Forelimb muscle (tissue), 1 donor: ENCODE results near the gene RBM18. TPM values are rescaled to one million over a fixed set of nuclear protein-coding genes. Genes with fewer than 3 reads are reported as not detected.

Experiments used
- DNase-seq: peaks from one replicate; pipeline ENCODE4 v3.0.0-alpha.2; 2013; ENCODE audit warnings: low read depth
- polyA plus RNA-seq: library from polyadenylated mRNA; unstranded; fragments of 120-200 nt; gene quantifications from one replicate; pipeline ENCODE4 v1.2.1, GENCODE V29; 2013; ENCODE audit not compliant: insufficient read length

RBM18 gene
- 29.9 TPM for polyA plus RNA-seq

GRCh38 chr9:122264360-122265148, at the start of gene RBM18, which contains the start of gene MRRF:
Gene RBM18 (minus strand): TSS chr9:122264840. CDS start chr9:122261492, 3,348 bp downstream.
Gene MRRF (plus strand): TSS chr9:122264882. CDS start chr9:122270892, 6,010 bp downstream.
- DNase-seq: peak; percentile 73

GRCh38 chr9:122314165-122314564, 49.5 kb upstream of the RBM18 start:
- no peak for DNase-seq

- no peak for DNase-seq
Observed at GRCh38 chr9:122309861-122310260, 45.2 kb upstream of the RBM18 start.

- no peak for DNase-seq
Observed at GRCh38 chr9:122307925-122308324, 43.3 kb upstream of the RBM18 start.

- no peak for DNase-seq
Observed at GRCh38 chr9:122307061-122307460, 42.4 kb upstream of the RBM18 start.

GRCh38 chr9:122302237-122303093, 37.8 kb upstream of the RBM18 start:
- DNase-seq: no peak

- DNase-seq: no peak
Observed at GRCh38 chr9:122297512-122297911, 32.9 kb upstream of the RBM18 start.

- no peak for DNase-seq
Observed at GRCh38 chr9:122294531-122294930, 29.9 kb upstream of the RBM18 start.

- no peak for DNase-seq
Observed at GRCh38 chr9:122291458-122291857, 26.8 kb upstream of the RBM18 start.

GRCh38 chr9:122287214-122287720, 22.6 kb upstream of the RBM18 start:
- DNase-seq: no peak

GRCh38 chr9:122286764-122287163, 22.1 kb upstream of the RBM18 start:
- no peak for DNase-seq

- no peak for DNase-seq
Observed at GRCh38 chr9:122281368-122281767, 16.7 kb upstream of the RBM18 start.

- DNase-seq: no peak
Observed at GRCh38 chr9:122277285-122277897, 12.8 kb upstream of the RBM18 start.

GRCh38 chr9:122276096-122276495, 11.5 kb upstream of the RBM18 start:
- DNase-seq: no peak

GRCh38 chr9:122274055-122274454, 9.4 kb upstream of the RBM18 start:
- DNase-seq: no peak

GRCh38 chr9:122268041-122268814, 3.6 kb upstream of the RBM18 start:
- no peak for DNase-seq

- DNase-seq: peak; percentile 8
Observed at GRCh38 chr9:122265149-122265915, 692 bp upstream of the RBM18 start.

- peak; percentile 6 for DNase-seq
Observed at GRCh38 chr9:122263699-122264349, 816 bp downstream of the RBM18 start.

GRCh38 chr9:122262073-122262472, 2.6 kb downstream of the RBM18 start:
- DNase-seq: no peak

GRCh38 chr9:122261469-122261881, 3.2 kb downstream of the RBM18 start:
- DNase-seq: peak; percentile 8
